Cortex of kidney (tissue), 1 donor: ENCODE data around the gene PNMA8A.

Experiments used
- DNase-seq: peaks from one replicate; lab custom pipeline; 2025; lab: John Stamatoyannopoulos, UW

The PNMA8A gene

DNA sequence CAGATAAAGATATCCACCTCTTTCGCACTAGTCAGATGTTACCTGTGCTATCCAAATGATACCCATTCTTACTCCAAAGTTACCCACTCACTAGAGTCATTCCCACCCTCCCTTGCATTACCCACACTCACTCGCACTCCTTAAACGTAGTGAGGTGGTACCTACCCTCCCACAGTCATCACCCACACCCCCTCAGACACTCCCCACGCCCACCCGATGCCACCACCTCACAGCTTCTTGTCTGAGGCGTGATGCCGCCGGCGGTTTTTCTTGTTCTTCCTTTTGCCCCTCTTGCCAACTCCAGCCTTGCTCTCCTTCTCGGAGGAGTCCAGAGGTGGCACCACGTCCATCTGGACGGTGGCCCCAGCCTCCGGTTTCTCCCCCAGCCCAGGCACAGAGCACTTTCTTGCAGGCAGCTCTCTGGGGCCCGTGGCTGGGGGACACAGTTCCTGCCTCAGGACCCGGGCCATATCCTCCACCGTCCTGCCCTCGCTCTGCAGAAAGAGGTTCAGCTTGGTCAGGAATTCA, 43.8 kb downstream of the PNMA8A start:
- no peak for DNase-seq

- no peak for DNase-seq
These were observed 44.7 kb downstream of the PNMA8A start for GRCh38 chr19:46426506-46427162.

DNA sequence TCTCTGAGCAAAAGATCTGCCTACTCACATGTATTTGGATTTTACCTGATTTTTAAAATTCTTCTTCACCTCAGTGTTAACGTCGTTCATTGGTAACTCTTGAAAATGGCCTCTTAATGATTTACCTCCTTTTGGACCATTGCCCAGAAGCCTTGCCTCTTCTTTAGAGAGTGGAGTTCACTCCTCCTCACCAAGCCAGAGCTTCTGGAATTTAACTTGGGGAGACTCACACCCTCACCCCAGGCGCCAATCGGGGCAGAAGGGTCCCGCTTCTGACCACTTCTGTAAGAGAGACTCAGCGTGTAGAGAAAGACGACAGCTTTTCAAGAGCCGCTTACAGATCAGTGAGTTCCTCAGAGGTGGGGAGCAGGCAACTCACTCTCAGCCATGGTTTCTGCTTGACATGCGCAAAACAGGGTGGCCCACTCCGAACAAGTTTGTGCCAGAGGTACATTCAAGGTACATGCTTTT, 45.3 kb downstream of the PNMA8A start:
- no peak for DNase-seq

GRCh38 chr19:46423188-46423587, 48.2 kb downstream of the PNMA8A start:
- DNase-seq, result no peak

DNA sequence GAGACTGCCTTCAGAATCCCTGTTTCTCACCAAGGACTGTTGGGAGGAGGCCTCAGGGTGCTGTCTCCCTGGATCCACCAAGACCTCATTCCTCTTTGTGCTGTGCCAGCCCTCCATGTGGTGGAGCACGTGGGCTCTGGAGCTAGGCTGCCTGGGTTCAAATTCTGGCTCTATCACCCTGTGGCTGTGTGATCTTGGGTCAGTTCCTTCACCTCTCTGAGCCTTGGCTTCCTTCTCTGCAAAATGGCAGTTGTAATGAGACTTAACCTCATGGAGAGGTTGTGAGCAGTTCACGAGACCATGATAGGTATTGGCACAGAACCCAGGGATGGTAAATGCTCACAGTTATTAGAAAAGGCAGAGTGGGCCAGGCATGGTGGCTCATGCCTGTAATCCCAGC, 49.0 kb downstream of the PNMA8A start:
- DNase-seq, result no peak

DNA sequence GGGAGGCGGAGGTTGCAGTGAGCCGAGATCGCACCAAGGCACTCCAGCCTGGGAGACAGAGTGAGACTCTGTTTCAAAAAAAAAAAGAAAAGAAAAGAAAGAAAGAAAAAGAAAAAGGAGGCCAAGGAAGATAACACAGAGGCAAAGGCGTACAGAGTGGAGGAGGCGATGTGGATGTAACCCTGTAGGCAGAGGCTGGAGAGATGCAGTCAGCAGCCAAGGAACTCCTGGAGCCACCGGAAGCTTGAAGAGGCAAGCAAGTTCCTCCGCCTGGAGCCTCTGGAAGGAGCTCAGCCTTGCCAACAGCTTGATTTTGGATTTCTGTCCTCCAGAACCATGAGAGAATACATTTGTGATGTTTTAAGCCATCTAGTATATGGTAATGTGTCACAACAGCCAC, 51.3 kb downstream of the PNMA8A start:
- DNase-seq, result no peak
